Measurements from ENCODE around the gene RCE1.

DNA sequence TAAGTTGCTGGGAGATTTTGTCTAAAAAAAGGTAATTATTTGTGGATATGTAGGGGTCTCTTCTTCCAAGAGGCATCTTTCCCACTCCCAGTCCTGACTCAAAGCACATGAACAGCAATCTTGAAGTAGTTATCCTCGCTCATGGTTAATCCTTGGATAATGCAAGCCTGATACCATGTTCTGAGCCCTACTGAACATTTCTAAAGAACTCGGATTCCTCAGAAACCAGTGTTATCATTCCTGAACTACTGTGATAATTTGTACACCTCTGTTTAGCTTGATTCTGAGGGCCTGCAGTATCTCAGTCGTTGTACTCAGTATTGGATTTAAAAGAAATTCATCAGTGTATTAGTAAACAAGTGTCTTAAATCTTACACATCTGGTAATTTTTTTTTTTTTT is 22.3 kb upstream of the RCE1 start:
- TF ChIP-seq, protein P1, sequence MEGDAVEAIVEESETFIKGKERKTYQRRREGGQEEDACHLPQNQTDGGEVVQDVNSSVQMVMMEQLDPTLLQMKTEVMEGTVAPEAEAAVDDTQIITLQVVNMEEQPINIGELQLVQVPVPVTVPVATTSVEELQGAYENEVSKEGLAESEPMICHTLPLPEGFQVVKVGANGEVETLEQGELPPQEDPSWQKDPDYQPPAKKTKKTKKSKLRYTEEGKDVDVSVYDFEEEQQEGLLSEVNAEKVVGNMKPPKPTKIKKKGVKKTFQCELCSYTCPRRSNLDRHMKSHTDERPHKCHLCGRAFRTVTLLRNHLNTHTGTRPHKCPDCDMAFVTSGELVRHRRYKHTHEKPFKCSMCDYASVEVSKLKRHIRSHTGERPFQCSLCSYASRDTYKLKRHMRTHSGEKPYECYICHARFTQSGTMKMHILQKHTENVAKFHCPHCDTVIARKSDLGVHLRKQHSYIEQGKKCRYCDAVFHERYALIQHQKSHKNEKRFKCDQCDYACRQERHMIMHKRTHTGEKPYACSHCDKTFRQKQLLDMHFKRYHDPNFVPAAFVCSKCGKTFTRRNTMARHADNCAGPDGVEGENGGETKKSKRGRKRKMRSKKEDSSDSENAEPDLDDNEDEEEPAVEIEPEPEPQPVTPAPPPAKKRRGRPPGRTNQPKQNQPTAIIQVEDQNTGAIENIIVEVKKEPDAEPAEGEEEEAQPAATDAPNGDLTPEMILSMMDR (conservative IDR thresholded peaks at IDR 0.05), result no peak
- no peak for TF ChIP-seq ZFX (IDR thresholded peaks at IDR 0.05)

Measured in C4-2B (cell line).